Stimulated activated CD8-positive, alpha-beta memory T cell treated with anti-CD3 and anti-CD28 coated beads, Interleukin-4, amount 100 ng/mL, for 4 hours (primary cell): ENCODE results near the gene NAV2.
"Not testable (repeated sequence)": the region's sequence is repeated elsewhere in the genome, so short reads cannot be mapped to it uniquely, and the experiment has no call there.

Experiments
- DNase-seq, 2 donors: peaks; one replicate each; pipeline ENCODE4 v3.0.0-alpha.2; 2020; ENCODE audit warnings: low read depth in 2 of 2, low spot score in 1 of 2

NAV2 gene

GRCh38 chr11:19887842-19888241 lies 175.2 kb downstream of the NAV2 start:
- DNase-seq: no peak

DNA sequence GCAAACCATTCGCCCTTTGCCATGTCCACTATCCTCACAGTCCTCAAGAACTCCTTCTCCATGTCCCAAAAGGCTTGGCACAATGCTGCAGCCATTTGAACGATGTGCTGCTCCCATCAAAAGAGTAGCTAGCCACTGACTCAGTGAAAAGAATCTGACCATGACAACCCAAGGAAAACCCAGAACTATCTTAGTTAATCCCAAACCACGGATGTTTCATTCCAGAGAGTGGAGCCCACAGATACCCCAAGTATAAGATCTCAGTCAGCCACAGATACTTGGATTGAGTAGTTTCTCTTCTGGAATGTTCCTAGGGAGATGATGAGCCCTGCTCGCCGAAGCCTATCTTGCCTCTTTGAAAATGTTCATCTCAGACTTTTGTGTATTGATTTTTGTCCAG lies 176.9 kb downstream of the NAV2 start:
- no peak for DNase-seq

DNA sequence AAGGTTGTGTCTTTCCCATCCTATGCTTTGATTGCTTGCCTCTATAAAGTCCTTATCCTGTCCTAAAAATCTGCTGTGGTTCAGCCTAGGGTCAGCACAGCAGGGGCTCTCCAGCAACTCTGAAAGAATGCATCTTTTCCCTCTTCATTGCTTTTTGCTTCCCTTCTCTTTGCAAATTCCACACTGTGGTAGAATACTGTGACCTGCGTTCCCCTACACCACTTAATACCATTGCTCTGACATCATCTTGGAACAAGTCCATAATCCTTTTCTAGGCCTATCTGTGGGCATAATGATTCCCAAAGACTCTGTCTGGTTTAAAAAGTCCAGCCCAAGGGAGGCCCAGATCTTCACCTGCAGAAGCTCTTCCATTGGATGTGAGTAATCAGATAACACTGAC lies 177.7 kb downstream of the NAV2 start:
- DNase-seq: no peak

GRCh38 chr11:19891022-19891421 lies 178.4 kb downstream of the NAV2 start:
- DNase-seq: no peak

DNA sequence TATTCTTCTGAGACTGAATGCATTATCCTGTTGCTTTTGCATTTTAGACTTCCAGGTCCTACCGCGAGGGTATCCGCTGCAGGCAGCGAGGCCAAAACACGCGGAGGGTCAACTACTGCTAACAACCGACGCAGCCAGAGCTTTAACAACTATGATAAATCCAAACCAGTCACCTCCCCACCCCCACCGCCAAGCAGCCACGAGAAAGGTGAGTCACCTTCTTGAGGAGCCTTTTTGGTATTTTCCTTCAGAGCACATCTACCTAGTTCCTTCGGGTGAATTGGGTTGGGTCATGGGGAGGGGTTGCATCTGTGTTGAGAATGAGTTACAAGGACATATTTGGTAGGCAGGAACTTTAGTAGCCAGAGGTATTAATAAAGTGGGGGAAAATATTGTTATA lies 179.8 kb downstream of the NAV2 start:
- DNase-seq: no peak

- DNase-seq: no peak
These were observed 180.2 kb downstream of the NAV2 start for GRCh38 chr11:19892876-19893275.

DNA sequence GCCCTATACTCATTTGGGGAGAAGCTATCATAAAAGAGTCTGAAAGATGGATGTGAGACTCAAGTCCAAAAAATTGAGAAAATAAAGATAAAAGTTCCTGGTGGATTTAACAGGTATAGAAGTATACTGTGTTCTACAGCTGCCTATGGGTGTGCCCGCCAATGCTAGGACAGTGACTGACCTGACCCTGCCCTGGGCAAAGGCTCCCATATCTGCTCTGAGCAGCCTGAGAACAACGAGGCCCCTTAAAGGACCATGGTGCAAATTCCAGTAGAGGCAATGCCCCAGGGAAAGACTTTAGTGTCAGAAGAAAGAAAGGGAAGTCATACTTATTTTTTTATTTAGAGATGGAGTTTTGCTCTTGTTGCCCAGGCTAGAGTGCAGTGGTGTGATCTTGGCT lies 181.8 kb downstream of the NAV2 start:
- no peak for DNase-seq

- not testable (repeated sequence) for DNase-seq
These were observed 182.4 kb downstream of the NAV2 start for GRCh38 chr11:19895037-19895436.

GRCh38 chr11:19895776-19896175 lies 183.1 kb downstream of the NAV2 start:
- DNase-seq: no peak

- DNase-seq: no peak
These were observed 191.0 kb downstream of the NAV2 start for GRCh38 chr11:19903620-19904069.

- no peak for DNase-seq
These were observed 192.7 kb downstream of the NAV2 start for GRCh38 chr11:19905280-19905853.

DNA sequence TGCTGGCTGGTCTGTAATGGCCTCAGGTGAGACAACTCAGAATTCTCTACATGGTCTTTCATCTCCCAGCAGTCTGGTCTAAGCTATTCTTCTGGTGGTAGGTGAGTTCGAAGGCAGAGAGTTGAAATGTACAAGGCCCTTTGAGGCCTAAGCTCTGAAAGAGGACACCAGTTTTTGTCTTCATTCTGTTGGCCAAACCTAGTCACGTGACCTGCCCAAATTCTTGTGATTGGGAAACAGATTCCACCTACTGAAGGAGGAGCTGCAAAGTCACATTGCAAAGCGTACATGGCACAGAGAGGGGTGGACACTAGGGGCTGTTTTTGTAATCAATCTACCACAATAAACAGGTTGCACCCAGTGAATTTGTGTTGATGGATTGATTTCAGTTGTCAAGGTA lies 193.5 kb downstream of the NAV2 start:
- DNase-seq: no peak

GRCh38 chr11:19907008-19907579 lies 194.5 kb downstream of the NAV2 start:
- DNase-seq: no peak

GRCh38 chr11:19907839-19908238 lies 195.2 kb downstream of the NAV2 start:
- no peak for DNase-seq

DNA sequence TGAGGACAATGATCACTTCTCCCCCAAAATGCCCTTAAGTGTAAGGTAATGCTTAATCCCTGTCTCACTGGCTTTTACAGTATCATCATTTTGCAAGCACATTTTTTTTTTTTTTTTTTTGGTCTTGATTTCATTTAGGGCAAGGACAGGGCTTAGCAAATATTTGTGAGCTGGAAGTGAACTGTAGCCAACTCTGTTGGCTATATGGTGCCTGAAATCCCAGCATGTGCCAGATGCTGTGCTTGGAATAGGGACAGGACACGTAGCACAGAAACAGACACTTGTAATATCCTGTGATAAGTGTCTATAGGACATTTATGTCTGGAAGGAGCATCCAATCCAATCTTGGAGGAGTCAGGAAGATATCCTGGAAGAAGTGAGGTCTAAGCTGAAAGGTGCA lies 198.3 kb downstream of the NAV2 start:
- DNase-seq: no peak

DNA sequence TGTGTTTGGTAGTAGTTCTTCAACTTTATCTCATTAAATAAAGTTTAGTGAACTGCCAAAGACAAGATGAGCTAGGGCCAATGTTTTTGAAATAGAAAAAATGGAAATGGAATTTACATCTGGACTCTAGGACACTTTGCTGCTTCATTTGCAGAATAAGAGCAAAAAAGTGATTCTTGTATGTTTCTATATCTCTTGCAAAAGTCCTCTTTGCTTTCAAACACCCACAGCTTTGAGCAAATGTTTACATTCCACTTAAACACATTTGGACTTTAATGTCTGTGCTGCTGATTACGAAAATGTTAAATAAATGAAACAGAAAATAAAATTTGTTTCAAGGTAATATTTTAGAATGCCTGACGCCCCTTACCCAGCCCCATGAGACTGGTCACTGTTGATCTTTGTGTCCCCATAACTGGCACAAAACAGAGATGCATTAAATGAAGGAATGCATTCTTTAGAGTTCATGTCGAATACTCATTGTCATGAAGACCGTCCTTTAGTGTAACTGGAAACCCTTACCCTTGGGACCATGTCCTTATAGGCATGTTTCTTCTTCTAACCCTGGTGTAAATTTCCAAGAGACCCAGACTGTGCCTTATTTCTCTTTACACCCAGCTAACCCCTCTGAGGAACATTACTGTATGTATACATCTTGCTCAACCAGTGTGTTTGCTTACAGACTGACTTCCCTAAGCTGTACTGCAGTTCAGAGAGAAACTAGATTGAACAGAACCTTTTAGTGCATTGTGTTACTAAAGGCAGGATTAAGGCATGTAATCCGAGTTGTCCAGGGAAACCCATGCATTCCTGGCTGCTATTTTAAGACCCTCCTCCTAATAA lies 199.7 kb downstream of the NAV2 start:
- DNase-seq: no peak

DNA sequence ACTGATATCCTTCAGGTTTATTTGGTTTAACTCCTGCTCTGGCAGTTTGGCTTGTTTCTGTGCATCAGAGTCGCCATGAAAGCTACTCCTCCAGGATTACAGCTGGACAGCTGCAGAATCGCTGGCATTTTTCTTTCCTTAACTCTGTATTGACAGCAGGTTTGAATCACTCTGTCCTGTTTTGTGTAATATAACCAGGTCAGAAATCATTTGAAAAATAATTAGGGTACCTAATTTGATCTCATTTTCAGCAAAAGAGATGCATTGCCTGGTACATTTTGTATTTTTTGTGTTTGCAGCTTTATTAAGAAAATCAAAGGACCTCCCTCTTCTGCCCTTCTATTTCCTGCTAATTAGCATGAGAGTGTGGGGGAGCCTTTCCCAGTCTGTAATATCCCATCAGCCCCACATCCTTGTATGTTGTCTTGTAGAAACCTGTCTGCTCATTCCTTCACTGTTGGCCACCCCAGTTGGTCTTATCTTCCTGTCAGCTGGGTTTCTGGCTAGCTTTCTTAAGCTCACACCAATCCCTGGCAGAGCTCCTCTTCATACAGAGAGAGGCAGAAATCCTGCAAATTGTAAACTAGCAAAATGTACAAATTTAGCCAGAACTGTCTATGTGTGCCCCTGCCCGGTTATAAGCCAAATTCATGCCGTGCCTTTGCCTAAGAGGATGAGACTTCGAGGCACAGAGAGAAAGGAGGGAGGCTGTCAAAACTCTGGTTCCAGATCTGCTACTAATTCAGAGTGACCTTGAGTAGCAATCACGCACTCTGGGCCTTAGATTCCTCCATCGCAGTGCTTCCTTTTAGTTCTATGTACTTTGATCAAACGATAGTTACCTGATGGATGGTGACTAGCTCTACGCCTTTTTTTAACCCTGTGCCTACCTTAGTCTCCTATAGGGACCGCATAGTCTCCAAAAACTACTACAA lies 200.6 kb downstream of the NAV2 start:
- DNase-seq: no peak

DNA sequence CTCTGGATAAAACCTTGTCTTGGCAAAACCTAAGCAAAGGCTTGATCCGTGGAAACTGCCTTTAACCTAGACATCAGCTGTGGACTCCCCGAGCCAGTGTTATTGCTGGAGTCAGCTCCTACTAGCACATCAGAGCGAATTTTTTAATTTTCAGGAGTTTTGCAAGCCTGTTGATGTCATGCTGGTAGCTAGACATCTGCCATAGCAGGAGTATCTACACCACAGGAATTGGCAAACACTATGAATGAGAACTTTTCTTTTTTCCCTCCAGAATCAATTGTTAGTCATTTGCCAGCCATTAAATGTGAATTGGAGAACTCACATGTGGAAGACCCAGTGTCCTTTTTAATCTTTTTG lies 201.2 kb downstream of the NAV2 start:
- DNase-seq: no peak

DNA sequence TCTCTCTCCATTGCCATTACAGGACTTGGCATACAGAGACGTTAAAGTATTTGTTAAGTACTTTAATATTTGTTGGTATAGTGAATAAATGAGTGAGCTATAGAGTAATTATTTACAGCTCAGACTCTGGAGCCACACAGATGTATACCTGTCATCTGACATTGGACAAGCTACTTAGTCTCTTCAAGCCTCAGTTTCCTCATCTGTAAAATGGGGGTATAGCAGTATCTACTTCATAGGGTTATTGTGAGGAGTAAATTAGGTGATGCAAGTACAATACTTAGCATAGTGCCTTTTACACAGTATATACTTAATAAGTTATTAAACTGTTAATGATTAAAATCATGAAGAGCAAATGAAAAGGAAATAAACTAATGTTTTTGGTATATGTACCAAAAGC lies 203.2 kb downstream of the NAV2 start:
- DNase-seq: no peak

DNA sequence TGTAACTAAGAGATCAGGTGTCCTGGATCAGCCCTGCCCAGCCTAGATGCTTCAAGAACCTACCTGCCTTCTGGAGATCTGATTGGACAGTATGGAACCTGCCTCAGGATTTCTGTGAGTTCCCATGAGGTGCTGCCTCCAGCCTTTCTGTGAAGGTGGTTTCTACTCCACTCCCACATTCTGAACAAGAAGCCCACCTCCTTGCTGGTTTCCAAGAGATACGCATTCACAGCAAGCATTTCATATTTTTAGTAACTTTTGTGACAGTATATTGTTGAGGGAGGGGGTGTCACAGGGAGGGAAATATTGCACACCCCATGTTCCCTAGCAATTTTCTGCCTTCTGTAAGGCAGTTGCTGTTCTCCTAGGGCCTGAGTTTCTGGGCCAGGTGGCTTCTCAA lies 204.4 kb downstream of the NAV2 start:
- DNase-seq: no peak

DNA sequence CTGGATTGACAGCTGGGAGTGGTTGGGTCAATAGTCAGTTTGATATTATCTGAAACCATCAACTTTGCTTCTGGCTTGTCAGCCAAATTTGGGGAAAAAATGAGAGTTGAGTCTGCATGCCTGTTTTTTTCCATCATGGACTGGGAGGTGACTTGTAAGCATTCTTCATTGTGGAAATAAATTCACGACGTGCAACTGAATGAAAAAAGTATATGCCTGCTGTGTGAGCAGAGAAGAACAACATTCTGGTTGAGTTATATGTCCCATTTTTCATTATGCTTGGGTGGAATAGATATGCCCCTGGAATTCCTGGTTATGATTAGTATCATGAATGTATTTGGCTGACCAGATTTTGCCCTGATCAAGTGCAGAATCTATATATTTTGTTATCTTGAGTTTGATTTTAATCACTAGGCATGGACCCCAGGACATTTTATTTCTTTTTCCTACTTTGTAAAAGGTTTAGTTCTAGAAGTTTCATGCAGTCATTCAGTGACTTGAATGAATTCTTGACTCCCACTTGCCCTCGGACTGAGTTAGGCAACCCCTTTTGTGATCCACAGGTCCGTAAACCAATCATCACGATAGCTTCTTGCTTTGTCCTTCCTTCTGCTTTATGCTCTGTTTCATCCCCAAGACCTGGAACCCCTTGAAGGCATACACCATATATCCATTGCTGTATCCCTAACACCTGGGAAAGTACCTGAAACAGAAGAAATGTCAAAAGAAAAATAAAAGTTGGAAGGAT lies 205.8 kb downstream of the NAV2 start:
- DNase-seq: no peak
